Panc1 (cell line): Measurements from ENCODE around the gene LDB2. TPM values are rescaled to one million over a fixed set of nuclear protein-coding genes. Genes with fewer than 3 reads are reported as not detected.

Experiments used
- ATAC-seq: fragments of 200-7000 bp; cut with Tn5 transposase; 2 replicates; pipeline ENCODE4 v1.9.1; 2020; ENCODE audit warnings: mild to moderate bottlenecking, moderate library complexity
- BruUV-seq: library from RNA; stranded (reverse); fragments of 400-500 nt; replicated peaks from 2 replicates; lab custom pipeline; 2021; lab: Mats Ljungman, UMichigan
- CTCF ChIA-PET: fragments of 300-600 bp; sonication (Branson Sonifier 250); formaldehyde crosslinking; loops from one replicate; lab custom pipeline; 2022; ENCODE audit warnings: antibody characterized with exemption; lab: Charles Lee
- POLR2A ChIA-PET: fragments of 300-600 bp; sonication (Branson Sonifier 250); formaldehyde crosslinking; loops from one replicate; lab custom pipeline; 2022; ENCODE audit warnings: antibody characterized with exemption; lab: Charles Lee
- DNase-seq: peaks from one replicate; pipeline ENCODE4 v3.0.0-alpha.2; 2010; ENCODE audit warnings: low read depth, low spot score
- H3K27ac ChIP-seq: 2 replicates; pipeline ENCODE4 v1.5.1; 2011; ENCODE audit warnings: mild to moderate bottlenecking, low read length, inconsistent platforms
- H3K27me3 ChIP-seq: fragments of 200-500 bp; sonication (Bioruptor generic); 2 replicates; pipeline ENCODE4 v1.6.0; 2014; ENCODE audit warnings: low read length, inconsistent platforms; ENCODE audit not compliant: control insufficient read depth, insufficient read depth
- H3K36me3 ChIP-seq: fragments of 200-500 bp; sonication (Bioruptor generic); 2 replicates; pipeline ENCODE4 v1.5.1; 2014; ENCODE audit warnings: inconsistent platforms, mild to moderate bottlenecking, low read length, moderate library complexity; ENCODE audit not compliant: control insufficient read depth, insufficient read depth
- H3K4me1 ChIP-seq: 2 replicates; pipeline ENCODE4 v1.5.1; 2011; ENCODE audit warnings: inconsistent platforms, mild to moderate bottlenecking, low read length, moderate library complexity; ENCODE audit not compliant: control insufficient read depth, insufficient read depth
- H3K4me3 ChIP-seq, 2 experiments: 2 replicates each; pipeline ENCODE4 v1.5.1; 2011 to 2012; ENCODE audit warnings: low read depth in 2 of 2, low read length in 2 of 2, mild to moderate bottlenecking in 2 of 2, inconsistent platforms in 1 of 2, moderate library complexity in 1 of 2
- H3K9me3 ChIP-seq: fragments of 200-500 bp; sonication (Bioruptor generic); 2 replicates; pipeline ENCODE4 v1.5.1; 2014; ENCODE audit warnings: low read depth, mild to moderate bottlenecking, inconsistent platforms, low read length, moderate library complexity; ENCODE audit not compliant: control insufficient read depth, insufficient read depth
- CTCF ChIP-seq: fragments of 450-650 bp; IDR thresholded peaks from 2 replicates; pipeline ENCODE4 v1.5.1; 2017; ENCODE audit warnings: mild to moderate bottlenecking
- POLR2AphosphoS5 ChIP-seq: IDR thresholded peaks from 2 replicates; pipeline ENCODE4 v1.6.1; 2012; ENCODE audit warnings: mild to moderate bottlenecking, low read depth, low read length, moderate library complexity
- REST ChIP-seq, 2 experiments: IDR thresholded peaks; 2 replicates each; pipeline ENCODE4 v1.6.1; 2011 to 2012; ENCODE audit warnings: low read depth in 2 of 2, control low read depth in 1 of 2, low read length in 1 of 2, mild to moderate bottlenecking in 1 of 2, moderate library complexity in 1 of 2; ENCODE audit not compliant: insufficient read depth in 1 of 2
- TCF7L2 ChIP-seq: IDR thresholded peaks from 2 replicates; pipeline ENCODE4 v1.6.1; 2011; ENCODE audit warnings: mild to moderate bottlenecking, low read depth, low read length, inconsistent platforms
- in situ Hi-C: cut with HindIII; loops from 2 replicates; pipeline ENCODE4 v1.10.0; 2016; ENCODE audit warnings: low sequenced_read_pairs, low pct_unique_long_range_greater_than_20kb
- intact Hi-C: fragments of 100-400 bp; cut with micrococcal nuclease; formaldehyde crosslinking; loops from one replicate; pipeline ENCODE4 v1.10.0; 2022; ENCODE audit not compliant: unreplicated experiment
- total RNA-seq: library from RNA; stranded (reverse); gene quantifications from one replicate; pipeline ENCODE4 v1.2.1, GENCODE V29; 2021; ENCODE audit not compliant: unreplicated experiment

The LDB2 gene
- total RNA-seq, 1 experiment from 2014 or later, result not detected

- in situ Hi-C loops (no loop called here), intact Hi-C loops (no loop called here)
- H3K27ac ChIP-seq, result no peak overlapping the region
- DNase-seq (no peak), ATAC-seq (no peak)
- no TSS peak for BruUV-seq
- H3K4me1 ChIP-seq, result no peaks in the 10 kb centered on the region
- H3K4me3 ChIP-seq, result no peak overlapping the region
- no peaks in the 10 kb centered on the region for H3K27me3 ChIP-seq
- ChIA-PET CTCF (no interaction called here), POLR2A (no interaction called here)
- H3K36me3 ChIP-seq, result no peaks in the 10 kb centered on the region
- TF ChIP-seq REST (IDR thresholded peaks at IDR 0.05; ENCODE audit: insufficient read depth in 1 of 2, low read depth in 2 of 2, low read length in 1 of 2) (no peak), TCF7L2 (no peak), CTCF (no peak)
- H3K9me3 ChIP-seq, result no peaks in the 10 kb centered on the region
Measured at GRCh38 chr4:16682975-16683374, 215.5 kb downstream of the LDB2 start.

GRCh38 chr4:16677001-16677944 lies 221.2 kb downstream of the LDB2 start:
- ATAC-seq, result no peak
- intact Hi-C loops, result no loop called here
- CTCF ChIA-PET, result no interaction called here

More at GRCh38 chr4:16677001-16677944, 221.2 kb downstream of the LDB2 start:
- Histone ChIP-seq H3K4me3 (no peak overlapping the region), H3K36me3 (no peaks in the 10 kb centered on the region), H3K27me3 (no peaks in the 10 kb centered on the region), H3K27ac (no peak overlapping the region), H3K4me1 (no peaks in the 10 kb centered on the region), H3K9me3 (no peaks in the 10 kb centered on the region)
- TF ChIP-seq POLR2AphosphoS5 (no peak), REST (IDR thresholded peaks at IDR 0.05; ENCODE audit: insufficient read depth in 1 of 2, low read depth in 2 of 2, low read length in 1 of 2) (no peak)
- in situ Hi-C loops, result no loop called here
- no TSS peak for BruUV-seq
- POLR2A ChIA-PET, result no interaction called here
- DNase-seq, result no peak
